Measurements from ENCODE around the gene ETV7.

Gene ETV7

GRCh38 chr6:36353411-36353915 lies 34.0 kb downstream of the ETV7 start:
- no peaks in the 10 kb centered on the region for H3K27me3 ChIP-seq (ENCODE audit: control insufficient read depth, insufficient read depth, low read length)
- H3K27ac ChIP-seq (ENCODE audit: low read length) = no peak overlapping the region
- H3K4me3 ChIP-seq (ENCODE audit: low read length) = no peak overlapping the region
- no peaks in the 10 kb centered on the region for H3K36me3 ChIP-seq (ENCODE audit: control insufficient read depth, insufficient read depth, low read length)
- no CpG with 5 or more reads among the region's 4 CpGs for WGBS (ENCODE audit: insufficient coverage, insufficient read length)
- no peaks in the 10 kb centered on the region for H3K4me1 ChIP-seq (ENCODE audit: control insufficient read depth, insufficient read depth, low read length)
- H3K9me3 ChIP-seq (ENCODE audit: control insufficient read depth, insufficient read depth, low read length) = no peaks in the 10 kb centered on the region
- DNase-seq (ENCODE audit: low read depth, low spot score) = no peak

GRCh38 chr6:36352477-36353157 lies 34.9 kb downstream of the ETV7 start:
- Histone ChIP-seq H3K9me3 (ENCODE audit: control insufficient read depth, insufficient read depth, low read length) (no peaks in the 10 kb centered on the region), H3K27ac (ENCODE audit: low read length) (no peak overlapping the region), H3K27me3 (ENCODE audit: control insufficient read depth, insufficient read depth, low read length) (no peaks in the 10 kb centered on the region), H3K4me1 (ENCODE audit: control insufficient read depth, insufficient read depth, low read length) (no peaks in the 10 kb centered on the region), H3K4me3 (ENCODE audit: low read length) (no peak overlapping the region), H3K36me3 (ENCODE audit: control insufficient read depth, insufficient read depth, low read length) (no peaks in the 10 kb centered on the region)
- no peak for DNase-seq (ENCODE audit: low read depth, low spot score)
- WGBS (ENCODE audit: insufficient coverage, insufficient read length) = no CpG with 5 or more reads among the region's 8 CpGs

DNA sequence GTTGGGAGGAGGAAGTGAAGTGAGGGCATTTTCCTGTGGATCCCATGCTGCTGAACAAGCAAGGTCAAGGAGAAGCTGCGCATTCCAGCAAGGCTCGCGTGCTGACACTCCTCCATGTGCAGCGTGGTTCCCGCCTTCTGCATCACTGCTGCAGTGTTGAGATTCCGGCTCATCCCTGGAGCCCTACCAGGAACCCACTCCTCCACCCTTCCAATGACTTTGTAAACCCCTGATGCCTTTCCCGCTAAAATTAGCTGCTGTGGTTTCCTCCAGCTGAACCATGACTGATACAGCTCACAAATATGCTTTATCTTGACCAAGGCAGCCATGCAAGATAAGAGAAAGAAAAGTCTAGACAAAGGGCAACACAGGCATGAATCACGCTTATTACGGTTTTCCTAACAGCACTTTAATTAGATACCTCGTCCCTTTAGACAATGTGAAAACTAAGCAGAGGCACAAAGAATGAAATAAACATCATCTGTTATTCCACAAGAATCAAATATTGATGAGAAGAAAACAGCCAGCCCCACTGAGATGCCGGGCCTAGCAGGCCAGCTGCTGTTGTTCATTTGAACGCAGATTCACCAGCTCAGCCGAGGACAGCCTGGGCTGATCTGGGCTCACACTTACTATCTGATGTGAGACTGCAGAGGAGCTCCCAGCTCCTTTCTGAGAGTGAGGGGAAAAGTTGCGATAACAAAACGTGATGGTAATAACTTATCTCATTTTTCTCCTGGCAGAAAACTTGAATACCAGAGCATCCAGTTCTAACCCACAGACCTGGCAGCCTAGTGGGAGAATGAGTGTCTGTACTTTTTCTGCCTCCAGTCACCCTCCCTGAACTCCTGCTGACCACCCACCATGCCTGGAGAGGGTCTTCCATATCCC lies 36.5 kb downstream of the ETV7 start:
- Histone ChIP-seq H3K27me3 (ENCODE audit: control insufficient read depth, insufficient read depth, low read length) (no peaks in the 10 kb centered on the region), H3K4me3 (ENCODE audit: low read length) (no peak overlapping the region), H3K9me3 (ENCODE audit: control insufficient read depth, insufficient read depth, low read length) (no peaks in the 10 kb centered on the region), H3K36me3 (ENCODE audit: control insufficient read depth, insufficient read depth, low read length) (no peaks in the 10 kb centered on the region), H3K27ac (ENCODE audit: low read length) (no peak overlapping the region), H3K4me1 (ENCODE audit: control insufficient read depth, insufficient read depth, low read length) (no peaks in the 10 kb centered on the region)
- DNase-seq (ENCODE audit: low read depth, low spot score) = no peak
- WGBS (ENCODE audit: insufficient coverage, insufficient read length) = no CpG with 5 or more reads among the region's 15 CpGs

- no peaks in the 10 kb centered on the region for H3K27me3 ChIP-seq (ENCODE audit: control insufficient read depth, insufficient read depth, low read length)
- no CpG with 5 or more reads among the region's 4 CpGs for WGBS (ENCODE audit: insufficient coverage, insufficient read length)
- no peaks in the 10 kb centered on the region for H3K9me3 ChIP-seq (ENCODE audit: control insufficient read depth, insufficient read depth, low read length)
- H3K27ac ChIP-seq (ENCODE audit: low read length) = no peak overlapping the region
- no peak overlapping the region for H3K4me3 ChIP-seq (ENCODE audit: low read length)
- DNase-seq (ENCODE audit: low read depth, low spot score) = no peak
- no peaks in the 10 kb centered on the region for H3K36me3 ChIP-seq (ENCODE audit: control insufficient read depth, insufficient read depth, low read length)
- H3K4me1 ChIP-seq (ENCODE audit: control insufficient read depth, insufficient read depth, low read length) = 0 out of 2 replicates have a peak, but pooled peaks cover 2% of the 10 kb centered on the region
Measured at GRCh38 chr6:36350082-36350481, 37.4 kb downstream of the ETV7 start.

- Histone ChIP-seq H3K9me3 (ENCODE audit: control insufficient read depth, insufficient read depth, low read length) (no peaks in the 10 kb centered on the region), H3K4me1 (ENCODE audit: control insufficient read depth, insufficient read depth, low read length) (0 out of 2 replicates have a peak, but pooled peaks cover 2% of the 10 kb centered on the region), H3K36me3 (ENCODE audit: control insufficient read depth, insufficient read depth, low read length) (no peaks in the 10 kb centered on the region), H3K4me3 (ENCODE audit: low read length) (no peak overlapping the region), H3K27ac (ENCODE audit: low read length) (no peak overlapping the region), H3K27me3 (ENCODE audit: control insufficient read depth, insufficient read depth, low read length) (no peaks in the 10 kb centered on the region)
- DNase-seq (ENCODE audit: low read depth, low spot score) = no peak
- WGBS (ENCODE audit: insufficient coverage, insufficient read length) = no CpG with 5 or more reads among the region's 6 CpGs
Measured at GRCh38 chr6:36349240-36349639, 38.2 kb downstream of the ETV7 start.

- no peaks in the 10 kb centered on the region for H3K9me3 ChIP-seq (ENCODE audit: control insufficient read depth, insufficient read depth, low read length)
- H3K4me3 ChIP-seq (ENCODE audit: low read length) = no peak overlapping the region
- H3K4me1 ChIP-seq (ENCODE audit: control insufficient read depth, insufficient read depth, low read length) = 0 out of 2 replicates have a peak, but pooled peaks cover 2% of the 10 kb centered on the region
- no CpG with 5 or more reads among the region's 4 CpGs for WGBS (ENCODE audit: insufficient coverage, insufficient read length)
- H3K36me3 ChIP-seq (ENCODE audit: control insufficient read depth, insufficient read depth, low read length) = no peaks in the 10 kb centered on the region
- DNase-seq (ENCODE audit: low read depth, low spot score) = no peak
- H3K27me3 ChIP-seq (ENCODE audit: control insufficient read depth, insufficient read depth, low read length) = no peaks in the 10 kb centered on the region
- H3K27ac ChIP-seq (ENCODE audit: low read length) = no peak overlapping the region
Measured at GRCh38 chr6:36347621-36348020, 39.8 kb downstream of the ETV7 start.

- no CpG with 5 or more reads among the region's 20 CpGs for WGBS (ENCODE audit: insufficient coverage, insufficient read length)
- Histone ChIP-seq H3K27ac (ENCODE audit: low read length) (no peak overlapping the region), H3K4me1 (ENCODE audit: control insufficient read depth, insufficient read depth, low read length) (0 out of 2 replicates have a peak, but pooled peaks cover 2% of the 10 kb centered on the region), H3K4me3 (ENCODE audit: low read length) (no peak overlapping the region), H3K36me3 (ENCODE audit: control insufficient read depth, insufficient read depth, low read length) (no peaks in the 10 kb centered on the region), H3K27me3 (ENCODE audit: control insufficient read depth, insufficient read depth, low read length) (no peaks in the 10 kb centered on the region), H3K9me3 (ENCODE audit: control insufficient read depth, insufficient read depth, low read length) (no peaks in the 10 kb centered on the region)
- no peak for DNase-seq (ENCODE audit: low read depth, low spot score)
Measured at GRCh38 chr6:36346486-36347273, 40.8 kb downstream of the ETV7 start.

GRCh38 chr6:36345681-36346466 lies 41.6 kb downstream of the ETV7 start:
- no peak for DNase-seq (ENCODE audit: low read depth, low spot score)
- Histone ChIP-seq H3K27ac (ENCODE audit: low read length) (no peak overlapping the region), H3K27me3 (ENCODE audit: control insufficient read depth, insufficient read depth, low read length) (no peaks in the 10 kb centered on the region), H3K4me3 (ENCODE audit: low read length) (no peak overlapping the region), H3K4me1 (ENCODE audit: control insufficient read depth, insufficient read depth, low read length) (0 out of 2 replicates have a peak, but pooled peaks cover 2% of the 10 kb centered on the region), H3K36me3 (ENCODE audit: control insufficient read depth, insufficient read depth, low read length) (no peaks in the 10 kb centered on the region), H3K9me3 (ENCODE audit: control insufficient read depth, insufficient read depth, low read length) (no peaks in the 10 kb centered on the region)
- WGBS (ENCODE audit: insufficient coverage, insufficient read length) = no CpG with 5 or more reads among the region's 13 CpGs

DNA sequence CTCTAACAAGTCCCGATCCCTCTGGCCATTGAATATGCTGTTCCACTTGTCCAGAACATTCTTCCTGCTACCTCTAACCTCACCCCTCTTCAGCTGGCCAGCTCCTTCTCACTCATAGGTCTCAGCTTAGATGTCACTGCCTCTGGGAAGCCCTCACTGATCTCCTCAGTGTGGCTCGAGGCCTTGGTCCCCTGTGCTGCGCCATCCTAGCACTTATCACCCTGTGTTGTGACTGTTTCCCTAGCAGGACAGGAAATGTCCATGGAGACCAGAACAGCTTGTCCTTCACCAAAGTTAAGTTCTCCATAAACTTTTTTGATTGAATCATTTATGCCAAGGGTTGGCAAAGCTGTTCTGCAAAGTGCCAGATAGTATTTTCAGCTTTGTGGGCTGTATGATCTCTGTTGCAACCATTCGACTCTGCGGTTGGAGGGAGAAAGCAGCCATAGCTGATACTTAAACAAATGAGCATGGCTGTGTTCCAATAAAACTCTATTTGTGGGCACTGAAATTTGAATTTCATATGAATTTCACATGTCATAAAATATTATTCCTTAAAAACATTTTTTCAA lies 44.3 kb downstream of the ETV7 start:
- Histone ChIP-seq H3K36me3 (ENCODE audit: control insufficient read depth, insufficient read depth, low read length) (no peaks in the 10 kb centered on the region), H3K9me3 (ENCODE audit: control insufficient read depth, insufficient read depth, low read length) (no peaks in the 10 kb centered on the region), H3K27me3 (ENCODE audit: control insufficient read depth, insufficient read depth, low read length) (no peaks in the 10 kb centered on the region; the same call in 1 of the 2 replicates), H3K4me3 (ENCODE audit: low read length) (no peak overlapping the region), H3K4me1 (ENCODE audit: control insufficient read depth, insufficient read depth, low read length) (0 out of 2 replicates have a peak, but pooled peaks cover 2% of the 10 kb centered on the region), H3K27ac (ENCODE audit: low read length) (no peak overlapping the region)
- DNase-seq (ENCODE audit: low read depth, low spot score) = no peak
- no CpG with 5 or more reads among the region's 5 CpGs for WGBS (ENCODE audit: insufficient coverage, insufficient read length)
